ENCODE data around the gene IZUMO1. TPM values are rescaled to one million over a fixed set of nuclear protein-coding genes. Genes with fewer than 3 reads are reported as not detected.

The IZUMO1 gene
- total and polyA plus RNA-seq, 2 of the 13 experiments (the other 11 are each of a cell fraction or from before 2014, with no cell fraction given): 0.07 to 0.22 TPM

GRCh38 chr19:48720613-48721296, 26.0 kb downstream of the IZUMO1 start (continued):
- TF ChIP-seq LRRFIP1 (CRISPR knock-in tag; conservative IDR thresholded peaks at IDR 0.05) (no peak), ZNF770 (CRISPR knock-in tag; IDR thresholded peaks at IDR 0.05) (0 out of 2 replicates have a peak, but pooled peaks have one; percentile 32), NAIF1 (CRISPR knock-in tag; IDR thresholded peaks at IDR 0.05; ENCODE audit: borderline replicate concordance) (peak; percentile 98), MEIS1 (CRISPR knock-in tag; IDR thresholded peaks at IDR 0.05; ENCODE audit: borderline replicate concordance) (peak; percentile 43; the same call in 1 of the 2 replicates), MAFG (CRISPR knock-in tag; IDR thresholded peaks at IDR 0.05) (no peak), ZNF761 (CRISPR knock-in tag; conservative IDR thresholded peaks at IDR 0.05) (0 out of 2 replicates have a peak, but pooled peaks have one; percentile 17), KAT7 (CRISPR knock-in tag; IDR thresholded peaks at IDR 0.05; ENCODE audit: borderline replicate concordance) (no peak), ZSCAN5A (CRISPR knock-in tag; IDR thresholded peaks at IDR 0.05; ENCODE audit: borderline replicate concordance) (no peak), BRD4 (CRISPR knock-in tag; IDR thresholded peaks at IDR 0.05) (no peak), PBX2 (CRISPR knock-in tag; IDR thresholded peaks at IDR 0.05) (peak; percentile 67; the same call in 1 of the 2 replicates), FOXJ3 (CRISPR knock-in tag; IDR thresholded peaks at IDR 0.05; ENCODE audit: borderline replicate concordance) (no peak), ZIK1 (CRISPR knock-in tag; IDR thresholded peaks at IDR 0.05; ENCODE audit: borderline replicate concordance, low read depth) (0 out of 2 replicates have a peak, but pooled peaks have one; percentile 41), GABPB1 (CRISPR knock-in tag; IDR thresholded peaks at IDR 0.05) (peak; percentile 80), ZNF777 (CRISPR knock-in tag; IDR thresholded peaks at IDR 0.05) (no peak), POGZ (CRISPR knock-in tag; IDR thresholded peaks at IDR 0.05) (0 out of 2 replicates have a peak, but pooled peaks have one; percentile 24), MBNL3 (CRISPR knock-in tag; conservative IDR thresholded peaks at IDR 0.05) (no peak), ZNF484 (CRISPR knock-in tag; IDR thresholded peaks at IDR 0.05; ENCODE audit: borderline replicate concordance, low read depth) (no peak), CHD4 (IDR thresholded peaks at IDR 0.05; ENCODE audit: borderline replicate concordance, low read length) (no peak; the same call in 1 of the 2 replicates), HNRNPL (IDR thresholded peaks at IDR 0.05; ENCODE audit: low read depth, low read length) (no peak), ZFP36L1 (CRISPR knock-in tag; IDR thresholded peaks at IDR 0.05) (no peak), IRF1 (CRISPR knock-in tag; IDR thresholded peaks at IDR 0.05; ENCODE audit: low read depth) (no peak), AKAP8 (CRISPR knock-in tag; IDR thresholded peaks at IDR 0.05) (no peak)

Measured in HepG2 (cell line).